ENCODE data around the gene NUMB. TPM values are rescaled to one million over a fixed set of nuclear protein-coding genes. Genes with fewer than 3 reads are reported as not detected.
A peak's percentile ranks its signal among the peaks of the same experiment; 100 is the strongest.

NUMB gene
- total and polyA plus RNA-seq, 12 donors, result 24.6 to 63.3 (median 48.4) TPM

- intact Hi-C loops (cut with DNase I), result loop anchor here (5.0 kb wide), 2 partner anchors 164 to 169 kb away; no protein-coding TSS in a partner anchor
- DNase-seq, result no peak
- no peaks in the 10 kb centered on the region for H3K36me3 ChIP-seq (replicated peaks in 1 of 2)
- no peaks in the 10 kb centered on the region for H3K9me3 ChIP-seq (replicated peaks in 1 of 3)
- no peaks in the 10 kb centered on the region for H3K27me3 ChIP-seq
- WGBS, 4 donors, result 39 to 71% (median 60%) methylated on average over 5 of the region's 5 CpGs
- TF ChIP-seq CTCF (IDR thresholded peaks at IDR 0.05) (no peak), POLR2A (IDR thresholded peaks at IDR 0.05) (no peak)
- H3K4me3 ChIP-seq, result peak overlapping the region in 1 of 4 donors; percentile 15
- H3K4me1 ChIP-seq (replicated peaks in 1 of 2), result peaks cover 23 to 45% of the 10 kb centered on the region in 2 donors
- peak overlapping the region in 2 of 5 donors; percentile 17 to 64 for H3K27ac ChIP-seq
Observed at GRCh38 chr14:73465823-73466532, 7.6 kb upstream of the NUMB start.

GRCh38 chr14:73463411-73463810, 5.1 kb upstream of the NUMB start:
- intact Hi-C loops (cut with DNase I), result no loop called here
- WGBS, 4 donors, result 17 to 27% (median 21%) methylated on average over 5 of the region's 5 CpGs
- H3K36me3 ChIP-seq (replicated peaks in 1 of 2), result no peaks in the 10 kb centered on the region
- DNase-seq, result peak in 6 of 7 donors; percentile 38 to 73 (median 49)
- no peaks in the 10 kb centered on the region for H3K9me3 ChIP-seq (replicated peaks in 1 of 3)
- H3K4me1 ChIP-seq (replicated peaks in 1 of 2), result peaks cover 27 to 66% of the 10 kb centered on the region in 2 donors
- no peak for TF ChIP-seq POLR2A (IDR thresholded peaks at IDR 0.05)
- TF ChIP-seq CTCF (IDR thresholded peaks at IDR 0.05), result no peak
- H3K27ac ChIP-seq, result peak overlapping the region in 3 of 5 donors; percentile 25 to 68 (median 52)
- H3K27me3 ChIP-seq, result no peaks in the 10 kb centered on the region
- H3K4me3 ChIP-seq, result no peak overlapping the region

- Histone ChIP-seq H3K4me1 (replicated peaks in 1 of 2) (peaks cover 27 to 66% of the 10 kb centered on the region in 2 donors), H3K4me3 (peak overlapping the region in 1 of 4 donors; percentile 4), H3K27me3 (no peaks in the 10 kb centered on the region), H3K9me3 (replicated peaks in 1 of 3) (no peaks in the 10 kb centered on the region), H3K36me3 (replicated peaks in 1 of 2) (no peaks in the 10 kb centered on the region), H3K27ac (peak overlapping the region in 3 of 5 donors; percentile 25 to 68 (median 52))
- TF ChIP-seq CTCF (IDR thresholded peaks at IDR 0.05) (no peak), POLR2A (IDR thresholded peaks at IDR 0.05) (no peak)
- 60 to 73% (median 64%) methylated on average over 4 of the region's 4 CpGs for WGBS, 4 donors
- no peak for DNase-seq
- intact Hi-C loops (cut with DNase I), result no loop called here
Observed at GRCh38 chr14:73462815-73463214, 4.5 kb upstream of the NUMB start.

- Histone ChIP-seq H3K9me3 (replicated peaks in 1 of 3) (no peaks in the 10 kb centered on the region), H3K4me3 (peak overlapping the region in 1 of 4 donors; percentile 4), H3K36me3 (replicated peaks in 1 of 2) (no peaks in the 10 kb centered on the region), H3K27me3 (no peaks in the 10 kb centered on the region), H3K4me1 (replicated peaks in 1 of 2) (peaks cover 27 to 67% of the 10 kb centered on the region in 2 donors), H3K27ac (peak overlapping the region in 4 of 5 donors; percentile 18 to 68 (median 41))
- DNase-seq, result peak; percentile 63 to 88 (median 77)
- no peak for TF ChIP-seq POLR2A (IDR thresholded peaks at IDR 0.05)
- no peak for TF ChIP-seq CTCF (IDR thresholded peaks at IDR 0.05)
- intact Hi-C loops (cut with DNase I), result no loop called here
- WGBS, 4 donors, result 14 to 36% (median 21%) methylated on average over 6 of the region's 6 CpGs
Observed at GRCh38 chr14:73462048-73462715, 3.8 kb upstream of the NUMB start.

Measured in adrenal gland (tissue), 12 donors.